Activated gamma-delta T cell treated with anti-CD3 and anti-CD28 coated beads, Interleukin-2, amount 50 U/mL, for 16 hours (primary cell): ENCODE measurements around the gene CXCL9.
"Not testable (repeated sequence)": the region's sequence is repeated elsewhere in the genome, so short reads cannot be mapped to it uniquely, and the experiment has no call there.

Experiments used
- DNase-seq: peaks from one replicate; pipeline ENCODE4 v3.0.0-alpha.2; 2020; ENCODE audit warnings: low read depth

Gene CXCL9

GRCh38 chr4:76007089-76007862, at the start of gene CXCL9:
CXCL9 (minus strand) TSS chr4:76007509; CDS start chr4:76007449, 60 bp downstream.
- no peak for DNase-seq

GRCh38 chr4:76055421-76055820, 48.1 kb upstream of the CXCL9 start:
- DNase-seq: no peak

- no peak for DNase-seq
These were observed 47.7 kb upstream of the CXCL9 start for GRCh38 chr4:76055016-76055415.

GRCh38 chr4:76053730-76054129, 46.4 kb upstream of the CXCL9 start:
- DNase-seq: no peak

- not testable (repeated sequence) for DNase-seq
These were observed 43.3 kb upstream of the CXCL9 start for GRCh38 chr4:76050560-76051050.

- DNase-seq: not testable (repeated sequence)
These were observed 42.6 kb upstream of the CXCL9 start for GRCh38 chr4:76049860-76050416.

GRCh38 chr4:76044686-76045085, 37.4 kb upstream of the CXCL9 start:
- not testable (repeated sequence) for DNase-seq

GRCh38 chr4:76043306-76043705, 36.0 kb upstream of the CXCL9 start:
- not testable (repeated sequence) for DNase-seq

- not testable (repeated sequence) for DNase-seq
These were observed 35.1 kb upstream of the CXCL9 start for GRCh38 chr4:76042241-76042998.

- no peak for DNase-seq
These were observed 29.5 kb upstream of the CXCL9 start for GRCh38 chr4:76036855-76037254.

- DNase-seq: no peak
These were observed 28.6 kb upstream of the CXCL9 start, which contains the start of gene CXCL11 for GRCh38 chr4:76035799-76036380. CXCL11 (minus strand) TSS chr4:76036070; CDS start chr4:76035987, 83 bp downstream.

- DNase-seq: no peak
These were observed 27.8 kb upstream of the CXCL9 start for GRCh38 chr4:76035141-76035540.

- no peak for DNase-seq
These were observed 22.0 kb upstream of the CXCL9 start for GRCh38 chr4:76029300-76029699.

- DNase-seq: no peak
These were observed 21.0 kb upstream of the CXCL9 start for GRCh38 chr4:76028350-76028765.

GRCh38 chr4:76024065-76024464, 16.8 kb upstream of the CXCL9 start:
- DNase-seq: no peak

GRCh38 chr4:76023389-76023788, 16.1 kb upstream of the CXCL9 start, which contains the start of gene CXCL10:
CXCL10 (minus strand) TSS chr4:76023497; CDS start chr4:76023431, 66 bp downstream.
- DNase-seq: no peak

GRCh38 chr4:76022677-76023076, 15.4 kb upstream of the CXCL9 start:
- DNase-seq: no peak

GRCh38 chr4:76022031-76022430, 14.7 kb upstream of the CXCL9 start:
- DNase-seq: no peak

- DNase-seq: no peak
These were observed 9.9 kb upstream of the CXCL9 start for GRCh38 chr4:76017056-76017686.

GRCh38 chr4:76016393-76016792, 9.1 kb upstream of the CXCL9 start:
- DNase-seq: no peak

- DNase-seq: no peak
These were observed 6.2 kb upstream of the CXCL9 start for GRCh38 chr4:76013540-76013939.

- DNase-seq: no peak
These were observed 5.1 kb upstream of the CXCL9 start for GRCh38 chr4:76012388-76012801.
